GM12878 (cell line): Measurements from ENCODE around the gene TCEANC2.

Experiments used
- ATF7 ChIP-seq: fragments of 450-650 bp; IDR thresholded peaks from 2 replicates; pipeline ENCODE4 v1.6.1; 2016; ENCODE audit warnings: low read depth, mild to moderate bottlenecking
- CTCF ChIP-seq, 3 experiments: IDR thresholded peaks in 2 of 3; conservative IDR thresholded peaks in 1 of 3; 2 replicates each; pipeline ENCODE4 v1.5.1; 2011; ENCODE audit warnings: low read depth in 3 of 3, low read length in 3 of 3, mild to moderate bottlenecking in 3 of 3, control low read depth in 2 of 3, moderate library complexity in 2 of 3, inconsistent platforms in 1 of 3, mixed read lengths in 1 of 3; ENCODE audit not compliant: control insufficient read depth in 2 of 3, insufficient read depth in 1 of 3; ENCODE audit errors: extremely low read depth in 1 of 3
- EZH2 ChIP-seq: IDR thresholded peaks from 2 replicates; pipeline ENCODE4 v1.6.1; 2012; ENCODE audit warnings: low read depth, mild to moderate bottlenecking, control low read depth, inconsistent platforms, low read length, borderline replicate concordance; ENCODE audit not compliant: control insufficient read depth
- MYC ChIP-seq: IDR thresholded peaks from 2 replicates; pipeline ENCODE4 v1.6.1; 2011; ENCODE audit warnings: mild to moderate bottlenecking, low read length, moderate library complexity, inconsistent platforms; ENCODE audit not compliant: insufficient read depth, insufficient replicate concordance, insufficient read length, severe bottlenecking
- PBX3 ChIP-seq: IDR thresholded peaks from 2 replicates; pipeline ENCODE4 v1.6.1; 2011; ENCODE audit warnings: mild to moderate bottlenecking, low read depth, low read length, moderate library complexity; ENCODE audit not compliant: insufficient replicate concordance
- POLR2A ChIP-seq: IDR thresholded peaks from 2 replicates; pipeline ENCODE4 v1.6.1; 2011; ENCODE audit warnings: low read depth, mild to moderate bottlenecking, low read length
- SIN3A ChIP-seq: IDR thresholded peaks from 2 replicates; pipeline ENCODE4 v1.6.1; 2012; ENCODE audit warnings: low read depth, low read length, improper control_type of control experiment
- SUPT20H ChIP-seq: IDR thresholded peaks from 2 replicates; pipeline ENCODE4 v1.6.1; 2011; ENCODE audit warnings: low read depth, mild to moderate bottlenecking, low read length, moderate library complexity, borderline replicate concordance; ENCODE audit not compliant: control insufficient read depth
- ZSCAN29 ChIP-seq: fragments of 450-650 bp; IDR thresholded peaks from 2 replicates; pipeline ENCODE4 v1.6.1; 2017; ENCODE audit warnings: mild to moderate bottlenecking, moderate library complexity
- ZZZ3 ChIP-seq: IDR thresholded peaks from 2 replicates; pipeline ENCODE4 v1.6.1; 2011; ENCODE audit warnings: low read depth; ENCODE audit not compliant: control insufficient read depth, insufficient read length
- TF ChIP-seq, protein P1 (sequence below): fragments of 450-650 bp; IDR thresholded peaks from 2 replicates; pipeline ENCODE4 v1.6.1; 2017; ENCODE audit warnings: mild to moderate bottlenecking

- TF ChIP-seq ATF7 (no peak), POLR2A (no peak), EZH2 (no peak), SIN3A (no peak), CTCF (IDR thresholded peaks at IDR 0.05 in 2 of 3, conservative IDR thresholded peaks at IDR 0.05 in 1 of 3; ENCODE audit: control insufficient read depth in 2 of 3, extremely low read depth in 1 of 3, insufficient read depth in 1 of 3, low read depth in 3 of 3, low read length in 3 of 3) (no peak), ZSCAN29 (no peak), SUPT20H (no peak), MYC (no peak), PBX3 (no peak), ZZZ3 (no peak)
- TF ChIP-seq, protein P1, sequence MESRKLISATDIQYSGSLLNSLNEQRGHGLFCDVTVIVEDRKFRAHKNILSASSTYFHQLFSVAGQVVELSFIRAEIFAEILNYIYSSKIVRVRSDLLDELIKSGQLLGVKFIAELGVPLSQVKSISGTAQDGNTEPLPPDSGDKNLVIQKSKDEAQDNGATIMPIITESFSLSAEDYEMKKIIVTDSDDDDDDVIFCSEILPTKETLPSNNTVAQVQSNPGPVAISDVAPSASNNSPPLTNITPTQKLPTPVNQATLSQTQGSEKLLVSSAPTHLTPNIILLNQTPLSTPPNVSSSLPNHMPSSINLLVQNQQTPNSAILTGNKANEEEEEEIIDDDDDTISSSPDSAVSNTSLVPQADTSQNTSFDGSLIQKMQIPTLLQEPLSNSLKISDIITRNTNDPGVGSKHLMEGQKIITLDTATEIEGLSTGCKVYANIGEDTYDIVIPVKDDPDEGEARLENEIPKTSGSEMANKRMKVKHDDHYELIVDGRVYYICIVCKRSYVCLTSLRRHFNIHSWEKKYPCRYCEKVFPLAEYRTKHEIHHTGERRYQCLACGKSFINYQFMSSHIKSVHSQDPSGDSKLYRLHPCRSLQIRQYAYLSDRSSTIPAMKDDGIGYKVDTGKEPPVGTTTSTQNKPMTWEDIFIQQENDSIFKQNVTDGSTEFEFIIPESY, result no peak
Measured at GRCh38 chr1:54012008-54012325, 41.4 kb upstream of the TCEANC2 start.
